GM12875 (cell line): ENCODE results near the gene TMEM271.

Experiments
- H3K4me3 ChIP-seq: one replicate; pipeline ENCODE4 v1.5.1; 2011; ENCODE audit warnings: low read depth, low read length, control low read depth
- CTCF ChIP-seq: IDR thresholded peaks from 2 replicates; pipeline ENCODE4 v1.5.1; 2011; ENCODE audit warnings: low read depth, mild to moderate bottlenecking, control low read depth, inconsistent platforms, low read length, moderate library complexity, borderline replicate concordance; ENCODE audit not compliant: insufficient read depth

TMEM271 gene

GRCh38 chr4:533318-534100 lies 42.6 kb downstream of the TMEM271 start:
- H3K4me3 ChIP-seq, result no peak overlapping the region
- TF ChIP-seq CTCF, result no peak

GRCh38 chr4:532588-533317 lies 43.3 kb downstream of the TMEM271 start:
- no peak for TF ChIP-seq CTCF
- H3K4me3 ChIP-seq, result no peak overlapping the region

GRCh38 chr4:531721-532565 lies 44.2 kb downstream of the TMEM271 start:
- no peak for TF ChIP-seq CTCF

GRCh38 chr4:531076-531475 lies 45.0 kb downstream of the TMEM271 start:
- TF ChIP-seq CTCF, result no peak
- no peak overlapping the region for H3K4me3 ChIP-seq

More at GRCh38 chr4:531721-532565, 44.2 kb downstream of the TMEM271 start:
- H3K4me3 ChIP-seq, result no peak overlapping the region

- no peak for TF ChIP-seq CTCF
These were observed 45.9 kb downstream of the TMEM271 start for GRCh38 chr4:530017-530781.

GRCh38 chr4:529563-529962 lies 46.5 kb downstream of the TMEM271 start:
- TF ChIP-seq CTCF, result no peak
- no peak overlapping the region for H3K4me3 ChIP-seq

More at GRCh38 chr4:530017-530781, 45.9 kb downstream of the TMEM271 start:
- H3K4me3 ChIP-seq, result no peak overlapping the region
